HG03095 (cell line): ENCODE measurements around the gene NPFF.

Experiments used
- ATAC-seq: cut with Tn5 transposase; IDR thresholded peaks from one replicate; pipeline ENCODE4 v1.9.1; 2021; ENCODE audit warnings: moderate library complexity; ENCODE audit not compliant: unreplicated experiment

Gene NPFF

DNA sequence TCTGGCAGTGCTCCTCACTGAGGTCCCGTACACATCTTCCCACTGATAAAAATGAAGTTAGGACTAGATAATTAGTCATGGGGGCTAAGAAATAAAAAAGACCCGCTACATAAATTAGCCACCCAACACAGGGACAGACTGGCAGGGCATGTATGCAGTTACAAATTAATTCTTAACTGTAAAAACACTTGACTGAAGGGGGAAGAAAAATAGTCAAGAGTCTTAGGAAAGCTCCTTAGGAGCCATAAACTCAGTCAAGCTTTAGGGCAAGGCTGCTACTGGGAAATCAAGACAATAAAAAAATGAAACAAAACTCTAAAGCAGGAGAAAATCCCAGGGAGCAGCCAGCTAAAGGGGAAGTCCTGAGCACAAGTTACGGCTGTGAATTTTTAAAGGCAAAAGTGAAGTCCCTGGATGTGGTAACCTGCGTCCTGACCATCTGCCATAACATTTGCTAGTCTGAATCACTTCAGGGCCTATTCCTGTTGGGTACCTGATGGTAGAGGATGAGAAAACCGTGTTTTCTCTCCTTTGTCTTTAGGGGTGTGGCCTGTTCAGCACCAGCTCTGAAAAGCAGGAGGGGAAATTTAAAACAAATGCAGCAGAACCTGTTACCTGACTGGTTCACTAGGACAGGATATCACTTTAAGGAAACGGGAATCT, 7.5 kb upstream of the NPFF start:
- no peak for ATAC-seq

DNA sequence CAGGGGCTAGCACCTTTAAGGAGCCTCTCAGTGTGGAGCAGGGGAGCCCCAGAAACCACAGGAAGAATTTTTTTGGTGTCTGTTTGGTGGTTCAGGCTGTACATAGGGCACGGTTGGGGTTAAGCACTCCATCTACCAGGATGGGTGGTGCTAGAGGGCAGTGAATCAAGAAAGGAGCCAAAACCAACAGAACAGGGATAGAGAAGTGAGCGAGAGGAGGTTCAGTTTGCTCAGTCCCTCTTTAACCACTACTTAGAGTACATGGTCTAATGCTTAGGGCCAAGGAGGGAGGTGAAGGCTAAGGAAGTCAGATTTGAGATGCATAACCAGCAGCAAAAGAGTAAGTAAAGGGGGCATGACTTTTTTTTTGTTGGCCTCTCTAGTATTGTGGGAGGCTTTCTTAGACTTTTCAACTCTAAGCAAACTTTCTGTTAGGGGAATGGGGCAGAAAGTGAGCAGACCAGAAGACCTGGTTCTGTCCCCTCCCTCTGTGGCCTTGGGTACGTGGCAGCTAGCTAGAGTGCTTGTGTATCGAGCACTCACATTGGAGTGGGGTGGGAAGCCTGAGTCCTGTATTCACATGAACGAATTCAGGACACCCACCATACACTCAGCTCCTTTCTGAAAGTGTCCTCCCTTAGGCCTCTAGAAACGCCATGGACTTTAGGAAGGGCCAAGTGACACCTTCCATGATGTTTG, 6.6 kb upstream of the NPFF start:
- no peak for ATAC-seq

DNA sequence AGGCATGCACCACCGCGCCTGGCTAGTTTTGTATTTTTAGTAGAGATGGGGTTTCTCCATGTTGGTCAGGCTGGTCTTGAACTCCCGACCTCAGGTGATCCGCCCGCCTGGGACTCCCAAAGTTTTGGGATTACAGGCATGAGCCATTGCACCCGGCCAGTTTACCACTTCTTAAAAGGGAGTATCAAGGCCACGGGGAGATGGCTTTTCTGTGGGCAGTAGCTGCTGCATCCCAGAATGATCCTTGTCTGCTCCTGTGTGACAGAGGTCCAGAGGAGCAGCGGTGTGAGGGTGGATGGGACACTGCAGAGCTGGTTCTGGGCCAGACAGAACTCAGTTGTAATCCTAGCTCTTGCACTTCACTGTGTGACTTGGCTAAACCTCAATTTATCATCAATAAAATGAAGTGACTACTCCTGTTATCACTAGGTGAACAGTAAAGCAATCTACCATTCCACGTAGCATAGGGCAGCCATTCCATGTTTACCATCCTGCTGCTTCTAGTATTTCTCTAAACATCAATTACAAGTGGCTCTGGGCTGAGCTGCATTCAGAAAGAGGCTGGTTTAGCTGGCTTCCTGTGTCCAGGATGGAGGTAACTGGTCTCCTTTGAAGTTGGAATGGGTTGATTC, 3.0 kb upstream of the NPFF start:
- no peak for ATAC-seq

DNA sequence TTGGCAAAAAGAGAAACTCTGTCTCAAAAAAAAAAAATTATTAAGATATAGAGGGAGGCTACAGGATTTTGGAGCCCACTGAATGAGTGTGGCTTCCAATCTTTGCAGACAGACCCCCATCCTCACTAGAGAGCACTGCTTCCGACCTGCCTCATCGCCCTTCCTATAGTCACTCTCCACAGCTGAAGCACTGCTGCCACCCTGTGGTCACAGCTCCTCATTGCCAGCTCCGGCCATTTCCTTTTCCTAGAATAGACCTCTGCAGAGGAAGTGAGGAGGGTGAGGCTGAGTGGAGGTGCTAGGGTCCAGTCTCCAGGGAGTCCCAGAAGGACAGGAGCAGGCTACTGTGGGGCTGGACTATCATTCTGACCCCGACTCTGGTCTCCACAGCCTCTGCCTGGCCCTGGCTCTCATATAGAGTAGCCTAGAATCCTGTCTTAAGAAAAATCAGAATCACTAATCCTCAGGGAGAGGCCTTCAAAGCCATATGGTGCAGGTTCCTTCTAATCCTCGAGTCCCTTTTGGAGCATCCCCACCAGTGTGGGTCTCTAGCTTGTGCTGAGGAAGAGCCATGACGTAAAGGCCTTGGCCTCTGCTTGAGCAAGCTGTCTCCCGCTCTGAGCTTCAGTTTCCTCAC, 1.4 kb upstream of the NPFF start:
- peak; percentile 70 for ATAC-seq

DNA sequence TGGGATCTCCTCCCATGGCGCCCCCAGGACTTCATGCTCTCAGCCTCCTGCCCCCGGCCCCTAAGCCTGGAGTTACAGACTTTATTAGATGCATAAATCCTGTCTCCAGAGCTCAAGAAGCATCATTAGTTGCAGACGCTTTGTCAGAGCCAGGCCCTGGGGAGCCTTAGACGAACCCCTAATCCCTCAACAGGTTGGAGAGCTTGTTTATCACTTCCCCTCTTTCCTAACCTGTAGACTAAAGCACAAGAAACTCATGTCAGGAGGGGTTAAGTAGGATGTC, 260 bp upstream of the NPFF start:
- no peak for ATAC-seq

DNA sequence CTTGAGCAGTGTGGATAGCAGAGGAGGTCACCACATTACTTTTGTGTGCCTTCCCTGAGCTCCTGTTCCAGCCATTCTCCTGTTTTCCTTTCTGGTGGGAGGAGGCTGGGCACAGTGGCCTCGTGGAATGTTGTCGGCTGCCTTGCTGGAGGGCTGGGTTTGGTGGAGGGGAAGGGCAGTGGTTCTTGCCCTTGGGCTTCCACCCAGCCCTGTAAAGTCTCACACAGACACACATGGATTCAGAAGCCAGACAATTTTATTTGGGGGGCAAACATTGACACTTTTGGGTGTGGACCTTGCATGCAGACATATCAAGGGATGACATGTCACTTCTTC, 866 bp downstream of the NPFF start:
- ATAC-seq = no peak

DNA sequence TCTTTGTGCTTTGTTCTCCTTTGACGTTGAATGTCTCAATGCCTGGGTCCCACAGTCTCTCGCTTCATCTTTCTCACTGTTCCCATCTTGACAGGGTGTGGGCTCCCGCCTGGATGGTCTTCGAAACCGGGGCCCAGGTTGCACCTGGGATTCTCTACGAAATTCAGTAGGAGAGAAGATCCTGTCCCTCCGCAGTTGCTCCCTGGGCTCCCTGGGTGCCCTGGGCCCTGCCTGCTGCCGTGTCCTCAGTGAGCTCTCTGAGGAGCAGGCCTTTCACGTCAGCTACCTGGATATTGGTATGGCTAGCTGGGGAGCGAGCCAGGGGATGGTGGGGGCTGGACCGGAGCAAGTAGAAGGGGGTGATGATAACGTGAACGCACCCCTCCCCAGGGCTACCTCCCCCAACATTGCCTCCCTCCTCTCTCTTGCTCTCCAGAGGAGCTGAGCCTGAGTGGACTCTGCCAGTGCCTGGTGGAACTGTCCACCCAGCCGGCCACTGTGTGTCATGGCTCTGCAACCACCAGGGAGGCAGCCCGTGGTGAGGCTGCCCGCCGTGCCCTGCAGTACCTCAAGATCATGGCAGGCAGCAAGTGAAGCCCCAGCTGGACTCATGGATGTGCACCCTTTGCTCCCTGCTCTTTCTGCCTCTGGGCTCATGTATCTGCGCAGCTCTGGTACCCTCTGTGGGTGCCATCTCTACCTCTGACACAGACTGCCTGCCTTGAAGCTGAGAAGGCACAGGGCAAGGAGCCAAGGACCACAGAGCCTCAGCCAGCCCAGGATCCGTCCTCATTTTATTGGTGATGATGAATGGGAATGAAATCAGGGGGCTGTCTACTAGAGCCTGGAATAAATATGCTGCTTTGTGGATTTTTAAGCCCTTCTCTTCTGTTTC, 1.5 kb downstream of the NPFF start:
- no peak for ATAC-seq

DNA sequence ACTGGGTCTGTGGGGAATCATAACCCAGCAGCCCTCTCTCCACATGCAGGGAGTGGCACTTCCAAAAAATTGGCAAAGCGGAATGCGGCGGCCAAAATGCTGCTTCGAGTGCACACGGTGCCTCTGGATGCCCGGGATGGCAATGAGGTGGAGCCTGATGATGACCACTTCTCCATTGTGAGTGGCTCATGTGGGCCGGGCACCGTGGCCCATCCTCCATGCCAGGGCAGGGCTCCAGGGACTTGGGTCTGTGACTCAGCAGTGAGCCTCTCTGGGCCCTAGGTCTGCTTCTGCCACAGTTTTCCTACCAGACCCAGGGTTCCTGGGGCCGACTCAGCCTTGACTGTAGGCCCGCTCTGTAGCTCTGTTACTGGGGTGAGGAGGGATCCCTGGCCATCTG, 2.2 kb downstream of the NPFF start:
- ATAC-seq = no peak

DNA sequence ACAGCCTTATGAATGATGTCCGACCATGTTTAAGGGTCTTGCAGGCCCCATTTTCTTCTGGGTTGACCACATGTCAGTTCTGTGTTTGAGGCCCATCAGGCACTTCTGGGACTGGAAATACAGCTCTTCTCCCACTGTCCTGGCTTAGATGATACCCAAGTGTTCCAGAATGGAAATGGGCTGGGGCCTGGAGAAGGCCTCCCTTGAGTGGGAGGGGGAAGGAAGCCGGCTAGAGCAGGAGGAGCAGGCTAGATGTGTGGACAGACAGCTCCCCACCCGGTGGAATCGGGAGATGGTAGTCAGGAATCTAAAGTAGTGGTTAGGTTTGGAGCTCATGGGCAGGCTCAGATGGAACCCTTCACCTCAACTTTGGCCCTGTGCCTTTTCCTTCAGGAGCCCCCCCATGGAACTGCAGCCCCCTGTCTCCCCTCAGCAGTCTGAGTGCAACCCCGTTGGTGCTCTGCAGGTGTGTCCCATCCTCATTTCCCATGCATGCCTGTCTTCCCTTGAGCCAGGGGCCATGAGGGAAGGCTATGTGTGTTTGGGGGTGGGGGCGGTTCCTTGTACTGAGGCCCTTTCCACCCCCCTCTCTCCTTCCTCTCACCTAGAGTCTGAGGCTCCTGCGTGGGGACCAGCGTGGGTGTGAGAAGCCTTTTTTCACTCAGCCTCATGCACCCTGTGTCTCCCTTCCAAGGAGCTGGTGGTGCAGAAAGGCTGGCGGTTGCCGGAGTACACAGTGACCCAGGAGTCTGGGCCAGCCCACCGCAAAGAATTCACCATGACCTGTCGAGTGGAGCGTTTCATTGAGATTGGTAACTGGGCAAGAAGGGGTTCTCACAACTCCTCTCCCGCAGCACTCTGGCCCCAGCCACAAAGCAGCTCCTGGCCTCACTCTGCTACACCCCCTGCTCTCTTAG, 3.0 kb downstream of the NPFF start:
- ATAC-seq = no peak

DNA sequence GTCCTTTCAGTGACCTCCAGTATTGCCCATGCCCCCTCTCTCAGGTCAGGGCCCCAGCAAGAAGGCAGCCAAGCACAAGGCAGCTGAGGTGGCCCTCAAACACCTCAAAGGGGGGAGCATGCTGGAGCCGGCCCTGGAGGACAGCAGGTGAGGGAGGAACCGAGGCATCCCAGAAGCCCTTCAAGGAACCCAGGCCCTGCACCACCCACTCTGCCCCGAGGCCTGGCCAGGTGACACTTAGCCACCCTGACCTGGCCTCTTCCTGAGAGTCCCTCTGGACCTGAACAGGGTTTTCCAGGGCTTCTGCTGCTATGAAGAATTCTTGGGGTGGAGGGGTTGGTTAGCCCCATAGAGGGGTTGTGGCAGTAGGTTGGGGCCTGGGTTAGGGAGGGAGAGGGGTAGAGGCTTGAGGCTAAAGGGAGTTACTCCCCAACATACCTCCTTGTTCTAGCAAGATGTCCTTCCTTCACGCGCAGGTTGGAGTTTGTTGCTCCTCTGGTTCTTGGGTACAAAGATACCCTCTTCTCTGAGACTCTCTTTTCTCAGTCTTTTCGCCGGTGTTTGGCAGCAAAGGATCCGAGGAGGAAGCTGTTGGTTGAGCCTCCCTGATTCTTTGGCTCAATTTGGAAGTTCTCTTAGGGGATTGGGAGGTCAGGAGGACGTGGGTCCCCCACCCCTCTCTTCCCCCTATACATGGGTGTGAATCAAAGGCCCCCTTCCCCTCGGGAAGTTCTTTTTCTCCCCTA, 4.1 kb downstream of the NPFF start:
- ATAC-seq = no peak

DNA sequence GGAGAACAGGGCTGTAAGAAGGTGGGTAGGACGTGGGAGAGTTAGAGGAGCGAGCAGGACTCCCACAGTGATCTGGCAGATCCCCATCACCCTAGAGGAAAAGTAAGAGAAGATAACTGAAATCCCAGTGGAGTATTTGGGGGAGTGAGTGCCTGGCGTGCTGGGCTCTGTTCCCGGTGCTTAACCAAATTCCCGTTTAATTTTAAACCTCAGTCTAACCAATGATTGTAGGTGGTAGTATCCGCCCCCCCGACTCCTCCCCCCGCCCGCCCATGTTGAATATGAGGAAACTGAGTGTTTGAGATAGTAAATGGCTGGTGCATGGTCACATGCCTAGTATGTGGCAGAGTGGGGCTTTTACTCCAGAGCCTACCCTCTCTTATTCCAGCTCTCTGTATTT, 5.0 kb downstream of the NPFF start:
- no peak for ATAC-seq

DNA sequence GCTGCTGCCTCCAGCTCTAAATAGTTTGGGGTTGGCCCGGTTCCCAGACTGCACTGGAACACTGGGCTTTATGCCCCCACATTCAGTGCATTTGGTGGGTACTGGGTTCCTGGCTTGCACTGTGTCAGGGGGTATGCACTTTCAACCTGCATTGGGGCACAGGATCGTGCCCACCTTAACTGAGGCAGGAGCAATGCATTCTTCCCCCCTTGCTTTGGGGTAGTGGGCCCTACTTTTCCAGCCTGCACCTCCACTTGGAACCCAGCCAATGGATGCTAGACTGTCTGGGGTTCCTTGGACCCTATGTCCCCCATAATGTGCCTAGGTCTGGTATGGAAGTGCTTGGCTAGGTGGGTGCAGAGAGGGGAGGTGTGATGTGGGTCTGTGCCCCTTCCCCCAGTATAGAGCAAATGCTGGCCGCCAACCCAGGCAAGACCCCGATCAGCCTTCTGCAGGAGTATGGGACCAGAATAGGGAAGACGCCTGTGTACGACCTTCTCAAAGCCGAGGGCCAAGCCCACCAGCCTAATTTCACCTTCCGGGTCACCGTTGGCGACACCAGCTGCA, 5.6 kb downstream of the NPFF start:
- no peak for ATAC-seq

DNA sequence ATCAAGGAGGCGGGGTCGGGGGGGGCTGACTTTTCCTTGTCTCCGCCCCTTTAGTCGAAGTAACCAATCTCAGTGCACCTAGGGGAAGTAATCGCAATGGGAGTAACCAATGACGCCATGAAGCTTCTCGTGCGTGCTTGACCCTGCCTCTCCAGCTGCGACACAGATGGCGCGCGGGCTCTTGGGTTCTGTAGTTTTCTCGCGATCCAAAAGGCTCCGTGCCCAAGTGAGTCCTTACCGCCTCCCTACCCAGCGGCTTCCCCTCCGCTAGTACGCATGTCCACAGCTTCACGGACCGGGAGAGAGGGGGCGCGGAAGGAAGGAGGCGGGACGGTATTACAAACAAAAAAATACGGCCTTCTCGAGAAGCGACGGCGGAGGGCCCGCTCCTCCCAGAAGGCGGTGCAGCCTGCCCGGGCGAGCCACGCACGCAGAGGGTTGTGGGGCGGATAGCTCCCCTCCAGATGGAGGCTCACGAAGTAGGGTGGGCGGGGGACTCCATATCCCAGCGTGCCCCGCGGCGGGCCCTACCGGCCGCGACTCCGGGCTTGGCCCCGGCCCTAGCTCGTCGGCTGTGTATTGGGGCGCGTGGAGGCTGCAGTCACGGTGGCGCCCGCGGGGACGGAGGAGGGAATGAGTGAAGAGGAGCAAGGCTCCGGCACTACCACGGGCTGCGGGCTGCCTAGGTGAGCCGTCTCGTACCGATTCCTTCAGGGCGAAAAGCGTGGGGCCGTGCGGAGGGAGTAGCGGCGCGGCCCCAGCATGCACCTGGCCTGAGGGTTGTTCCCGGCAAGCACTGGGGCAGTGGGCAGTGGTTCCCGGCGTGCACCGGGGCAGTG, 6.3 kb downstream of the NPFF start, which contains the start of gene TARBP2:
Gene TARBP2 (plus strand): TSS at position 508 of the 839 bp plus-strand sequence. CDS start 126 bp downstream, at position 634.
- peak; percentile 71 for ATAC-seq

DNA sequence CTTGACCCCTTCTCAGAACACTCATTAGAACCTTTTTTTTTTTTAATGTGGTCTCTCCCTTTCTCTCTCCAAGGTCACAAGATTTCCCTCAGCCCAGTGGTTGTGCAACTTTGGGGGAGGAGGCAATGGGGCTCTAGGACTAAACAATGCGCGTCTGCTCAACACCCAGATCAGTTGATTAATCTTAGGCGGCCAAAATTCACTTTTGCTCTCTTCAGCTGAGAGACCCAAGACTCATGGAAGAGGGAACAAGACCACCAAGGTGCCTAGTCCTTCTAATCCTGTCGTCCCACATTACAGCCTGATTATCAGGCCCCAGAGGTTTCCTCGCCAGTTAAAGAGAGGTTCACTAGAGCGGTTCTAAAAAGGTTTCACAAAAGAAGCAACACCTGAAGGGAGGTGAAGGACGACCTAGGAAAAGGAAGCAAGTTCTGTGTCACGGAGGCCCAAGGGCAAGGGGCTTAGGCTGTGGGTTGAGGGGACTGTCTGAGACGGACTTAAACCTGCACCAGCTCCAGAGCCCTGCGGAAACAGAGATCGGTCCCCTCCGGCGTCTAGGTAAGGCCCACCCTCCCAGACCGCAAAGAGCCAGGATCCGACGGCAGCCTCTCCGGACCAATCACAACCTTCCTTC, 7.0 kb downstream of the NPFF start:
- ATAC-seq = peak; percentile 52

DNA sequence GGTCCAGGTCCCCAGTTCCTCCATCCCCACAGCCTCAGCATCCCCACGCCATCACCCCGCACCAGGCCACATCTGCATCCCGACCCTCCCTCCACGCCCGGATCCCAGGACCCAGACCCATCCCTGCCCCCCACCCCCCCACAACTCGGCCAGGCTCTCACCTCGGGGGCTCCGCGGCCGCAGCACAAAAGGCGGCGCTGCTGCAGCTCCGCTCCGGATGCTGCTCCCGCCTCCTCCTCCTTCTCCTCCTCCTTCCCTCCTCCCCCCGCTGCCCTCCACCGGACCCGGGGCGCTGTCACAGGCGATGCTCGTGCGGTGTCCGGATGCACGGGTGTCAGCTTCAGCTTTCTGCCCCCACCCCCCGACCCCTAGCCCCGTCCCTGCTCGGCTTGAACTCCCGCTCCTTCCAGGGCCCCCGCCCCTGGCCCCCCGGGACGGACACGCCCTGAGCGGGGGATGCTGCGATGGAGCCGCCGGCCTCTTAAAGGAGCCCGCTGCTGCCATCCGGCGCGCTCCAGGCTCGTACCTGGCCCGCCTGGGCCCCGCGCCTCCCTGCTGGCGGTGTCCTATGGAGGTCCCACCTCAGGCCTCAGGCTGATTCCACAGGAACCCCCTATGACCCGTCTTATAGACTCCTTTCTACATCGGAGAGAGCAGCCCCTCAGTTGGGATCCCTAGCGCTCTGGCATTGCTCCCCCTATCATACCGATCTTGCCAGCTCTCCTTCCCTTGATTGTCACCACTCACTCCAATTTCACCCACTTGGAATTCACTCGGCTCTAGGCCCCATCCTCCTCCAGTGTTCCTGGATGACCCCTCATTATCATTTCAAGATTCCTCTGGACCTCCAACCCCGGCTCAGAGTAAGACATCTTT, 7.8 kb downstream of the NPFF start, which contains the start of gene MAP3K12:
Gene MAP3K12 (minus strand): TSS at position 193 of the 876 bp plus-strand sequence. CDS start 12,067 bp downstream, outside the sequence.
- no peak for ATAC-seq

DNA sequence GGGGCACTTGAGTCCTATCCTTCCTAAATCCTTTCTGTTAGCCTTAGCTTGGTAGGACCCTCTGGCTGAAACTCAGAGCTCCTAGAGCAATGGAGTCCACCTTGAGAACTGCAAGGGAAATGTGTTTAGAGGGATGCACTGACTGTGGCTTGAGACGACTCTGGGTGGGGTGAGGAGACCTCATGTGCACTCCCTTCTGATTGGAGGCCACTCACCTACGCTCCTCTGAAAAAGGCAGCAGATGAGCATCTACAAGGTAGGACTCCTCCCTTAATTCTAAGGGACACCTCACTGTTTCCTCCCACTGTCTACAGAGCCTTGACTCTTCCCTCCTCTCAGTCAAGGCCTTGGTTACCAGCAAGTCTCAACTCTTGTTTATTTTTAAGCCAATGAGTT, 9.1 kb downstream of the NPFF start:
- ATAC-seq = no peak

DNA sequence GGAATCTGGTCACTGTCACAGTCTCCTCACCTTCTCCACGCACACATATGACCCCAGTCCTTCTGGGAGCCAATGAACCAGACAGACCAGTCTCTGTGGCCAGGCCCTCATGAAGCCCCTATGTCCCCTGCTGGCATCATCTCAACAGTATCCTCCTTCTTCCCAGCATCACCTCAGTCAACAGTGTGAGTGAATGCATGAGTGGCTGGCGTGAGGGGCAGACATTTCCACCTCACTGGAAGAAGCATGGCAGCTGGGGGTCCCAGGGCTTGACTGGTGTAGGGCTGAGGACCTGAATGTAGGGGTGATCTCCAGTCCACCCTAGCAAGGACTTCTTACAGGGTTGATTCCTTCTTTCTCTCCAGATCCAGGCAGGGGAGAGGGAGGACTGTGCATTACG, 9.8 kb downstream of the NPFF start:
- no peak for ATAC-seq
